OCI-LY7 (cell line): Measurements from ENCODE around the gene HACL1.
"Not testable (repeated sequence)": the region's sequence is repeated elsewhere in the genome, so short reads cannot be mapped to it uniquely, and the experiment has no call there.

Source experiments
- CTCF ChIP-seq: fragments of 200-600 bp; sonication (generic); conservative IDR thresholded peaks from 2 replicates; pipeline ENCODE4 v1.5.1; 2014; ENCODE audit warnings: mild to moderate bottlenecking, antibody characterized with exemption, low read length, moderate library complexity, mixed read lengths
- EZH2phosphoT487 ChIP-seq: fragments of 200-600 bp; sonication (generic); IDR thresholded peaks from 2 replicates; pipeline ENCODE4 v1.6.1; 2018; ENCODE audit warnings: low read depth, borderline replicate concordance, mild to moderate bottlenecking, mixed run types, antibody characterized with exemption, low read length, moderate library complexity, mixed read lengths

GRCh38 chr3:15619659-15620464 is 18.5 kb upstream of the HACL1 start:
- not testable (repeated sequence) for TF ChIP-seq CTCF, EZH2phosphoT487
